GM19438 (cell line): Measurements from ENCODE around the gene SNAP25.

Experiments used
- ATAC-seq: cut with Tn5 transposase; IDR thresholded peaks from one replicate; pipeline ENCODE4 v1.9.1; 2021; ENCODE audit warnings: low read depth; ENCODE audit not compliant: unreplicated experiment

Gene SNAP25

GRCh38 chr20:10213526-10213925 lies 5.1 kb upstream of the SNAP25 start:
- no peak for ATAC-seq

GRCh38 chr20:10216146-10216791 lies 2.4 kb upstream of the SNAP25 start:
- ATAC-seq: no peak

GRCh38 chr20:10217721-10218410 lies 764 bp upstream of the SNAP25 start:
- ATAC-seq: no peak

GRCh38 chr20:10219452-10219791 lies 792 bp downstream of the SNAP25 start:
- ATAC-seq: peak; percentile 65

- no peak for ATAC-seq
These were observed 1.5 kb downstream of the SNAP25 start for GRCh38 chr20:10219993-10220750.

- ATAC-seq: no peak
These were observed 2.4 kb downstream of the SNAP25 start for GRCh38 chr20:10221021-10221420.

GRCh38 chr20:10225439-10226060 lies 6.9 kb downstream of the SNAP25 start:
- ATAC-seq: no peak

GRCh38 chr20:10228330-10228729 lies 9.7 kb downstream of the SNAP25 start:
- no peak for ATAC-seq

- ATAC-seq: no peak
These were observed 12.7 kb downstream of the SNAP25 start for GRCh38 chr20:10231290-10231689.

- no peak for ATAC-seq
These were observed 18.2 kb downstream of the SNAP25 start for GRCh38 chr20:10236540-10237533.

GRCh38 chr20:10239954-10240353 lies 21.3 kb downstream of the SNAP25 start:
- ATAC-seq: no peak

- no peak for ATAC-seq
These were observed 22.0 kb downstream of the SNAP25 start for GRCh38 chr20:10240655-10241054.

- no peak for ATAC-seq
These were observed 23.5 kb downstream of the SNAP25 start for GRCh38 chr20:10242166-10242565.

- ATAC-seq: no peak
These were observed 28.8 kb downstream of the SNAP25 start for GRCh38 chr20:10247440-10247839.

GRCh38 chr20:10249048-10249770 lies 30.6 kb downstream of the SNAP25 start:
- ATAC-seq: no peak

GRCh38 chr20:10249822-10250221 lies 31.2 kb downstream of the SNAP25 start:
- ATAC-seq: no peak

- ATAC-seq: no peak
These were observed 32.3 kb downstream of the SNAP25 start for GRCh38 chr20:10250902-10251301.

- no peak for ATAC-seq
These were observed 35.1 kb downstream of the SNAP25 start for GRCh38 chr20:10253780-10254179.

GRCh38 chr20:10255846-10256245 lies 37.2 kb downstream of the SNAP25 start:
- ATAC-seq: no peak
